M059J (cell line): ENCODE measurements around the gene TTC39B. TPM values are rescaled to one million over a fixed set of nuclear protein-coding genes. Genes with fewer than 3 reads are reported as not detected.
"Not testable (repeated sequence)": the region's sequence is repeated elsewhere in the genome, so short reads cannot be mapped to it uniquely, and the experiment has no call there.

ENCODE experiments used
- DNase-seq: peaks from one replicate; pipeline ENCODE4 v3.0.0-alpha.2; 2012; ENCODE audit warnings: low read depth
- total RNA-seq: library from RNA; depleted of rRNA; stranded (reverse); fragments of >200 nt; shearing (Covaris generic); gene quantifications from 2 replicates; pipeline ENCODE4 v1.2.3, GENCODE V29; 2014

Gene TTC39B
- total RNA-seq, 1 experiment from 2014 or later, result 7.5 TPM

DNA sequence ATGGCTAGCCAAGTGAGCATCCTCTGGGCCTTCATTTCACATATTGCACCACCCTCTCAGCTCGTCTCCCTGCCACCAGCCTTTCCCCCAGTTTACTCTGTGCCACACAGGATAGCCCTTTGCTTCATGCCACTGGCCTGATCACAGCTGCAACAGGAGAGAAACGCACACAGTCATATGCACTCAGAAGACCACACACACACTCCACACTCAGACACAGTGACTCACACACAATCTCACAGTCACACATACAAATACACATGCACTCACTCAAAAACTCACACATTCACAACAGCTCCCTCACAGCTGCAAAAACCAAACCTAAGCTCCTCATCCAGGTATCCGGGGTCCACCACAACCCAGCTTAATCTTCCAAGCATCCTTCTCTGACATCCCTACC, 38.7 kb downstream of the TTC39B start:
- no peak for DNase-seq

GRCh38 chr9:15264918-15265317, 42.1 kb downstream of the TTC39B start:
- no peak for DNase-seq

GRCh38 chr9:15262581-15262980, 44.4 kb downstream of the TTC39B start:
- DNase-seq, result no peak

GRCh38 chr9:15256426-15256825, 50.6 kb downstream of the TTC39B start:
- DNase-seq, result no peak

GRCh38 chr9:15253786-15254185, 53.2 kb downstream of the TTC39B start:
- no peak for DNase-seq

- peak; percentile 59 for DNase-seq
These were observed 53.8 kb downstream of the TTC39B start for GRCh38 chr9:15253197-15253596.

DNA sequence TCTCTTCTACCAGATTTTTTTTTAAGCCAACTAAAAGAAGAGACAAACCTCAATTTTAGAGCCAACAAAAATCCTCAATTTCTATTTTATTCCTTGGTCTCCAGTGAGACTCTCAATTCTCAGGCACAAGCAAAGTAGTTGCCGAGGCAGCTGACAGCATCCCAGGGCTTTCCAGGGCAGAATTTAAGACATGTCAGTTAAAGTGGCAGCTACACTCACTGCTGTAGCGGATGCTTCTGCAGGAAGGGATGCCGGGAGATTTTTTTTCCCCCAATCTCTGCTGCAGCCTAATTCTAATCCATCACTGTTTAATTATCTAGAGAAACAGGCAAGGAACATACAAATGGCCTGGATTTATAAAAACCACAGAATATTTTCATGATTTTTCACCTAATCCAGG, 57.0 kb downstream of the TTC39B start:
- no peak for DNase-seq

DNA sequence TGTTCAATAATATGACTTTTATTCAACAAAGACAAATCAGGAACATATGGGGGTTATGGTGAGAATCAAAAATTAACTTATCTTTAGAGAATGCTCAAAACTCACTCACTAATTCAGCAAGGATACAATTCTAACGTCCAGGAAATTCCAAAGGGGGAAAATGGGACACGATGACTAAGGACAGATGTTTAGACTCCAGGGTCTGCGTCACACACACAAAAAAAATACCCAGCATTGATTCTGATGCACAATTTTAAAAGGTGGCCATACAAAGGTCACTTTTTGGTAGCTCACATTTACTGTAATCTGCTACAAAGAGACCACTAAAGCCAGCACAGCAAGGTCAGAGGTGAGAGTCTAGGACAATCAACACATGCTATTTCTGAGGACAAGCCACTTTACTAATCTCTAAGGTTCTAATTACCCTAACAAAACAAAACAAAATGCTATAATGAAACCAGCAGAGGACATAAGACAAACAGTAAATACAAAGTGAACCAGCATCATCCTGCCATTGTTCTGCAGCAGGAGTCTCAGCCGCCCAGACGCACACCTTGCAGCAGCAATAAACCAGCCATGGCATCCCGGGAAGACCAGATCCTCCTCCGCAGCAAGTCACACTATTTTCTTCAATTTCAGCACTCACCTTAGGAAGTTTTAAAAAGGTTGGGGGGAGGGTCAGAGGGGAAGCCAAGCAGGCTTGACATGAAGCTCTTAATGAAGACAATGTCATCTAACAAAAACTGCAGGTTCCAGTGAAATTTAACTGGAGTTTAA, 57.8 kb downstream of the TTC39B start:
- DNase-seq, result peak; percentile 70

- DNase-seq, result no peak
These were observed 58.4 kb downstream of the TTC39B start for GRCh38 chr9:15248621-15249020.

- DNase-seq, result no peak
These were observed 58.9 kb downstream of the TTC39B start for GRCh38 chr9:15248081-15248480.

DNA sequence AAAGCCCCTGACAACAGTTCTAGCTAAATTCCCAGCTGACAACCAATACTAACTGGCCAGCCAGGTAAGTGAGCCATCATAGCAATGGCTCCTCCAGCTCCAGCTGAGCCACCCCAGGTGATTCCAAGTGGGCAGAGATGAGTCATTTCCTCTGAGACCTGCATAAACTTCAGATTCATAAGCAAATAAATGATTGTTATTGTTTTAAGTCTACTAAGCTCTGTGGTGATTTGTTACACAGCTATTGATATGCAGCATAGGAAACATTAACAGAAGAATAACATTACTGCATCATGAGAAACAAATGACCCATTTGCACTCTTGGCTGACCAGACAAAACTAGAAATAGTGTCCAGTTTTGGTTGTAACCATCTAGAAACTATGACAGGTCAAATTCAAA, 60.3 kb downstream of the TTC39B start:
- peak; percentile 65 for DNase-seq

DNA sequence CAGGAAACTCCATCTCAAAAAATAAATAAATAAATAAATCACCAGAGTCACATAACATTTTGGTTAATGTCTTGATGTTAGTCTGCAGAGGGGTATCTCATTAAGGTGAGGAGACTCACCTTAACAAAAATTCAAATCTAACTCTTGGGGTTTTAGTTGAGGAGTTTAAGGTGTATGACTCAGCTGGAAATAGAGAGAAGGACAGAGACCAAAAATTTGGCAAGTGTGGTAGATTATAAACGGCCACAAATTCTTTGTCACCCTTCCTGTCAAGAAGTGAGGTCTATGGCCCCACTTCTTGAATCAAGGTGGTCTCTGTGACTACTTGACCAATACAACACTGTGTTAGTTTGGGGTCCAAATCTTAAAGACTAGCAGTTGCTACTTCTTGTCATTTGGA, 60.8 kb downstream of the TTC39B start:
- DNase-seq, result peak; percentile 19

GRCh38 chr9:15244001-15244441, 63.0 kb downstream of the TTC39B start:
- peak; percentile 25 for DNase-seq

DNA sequence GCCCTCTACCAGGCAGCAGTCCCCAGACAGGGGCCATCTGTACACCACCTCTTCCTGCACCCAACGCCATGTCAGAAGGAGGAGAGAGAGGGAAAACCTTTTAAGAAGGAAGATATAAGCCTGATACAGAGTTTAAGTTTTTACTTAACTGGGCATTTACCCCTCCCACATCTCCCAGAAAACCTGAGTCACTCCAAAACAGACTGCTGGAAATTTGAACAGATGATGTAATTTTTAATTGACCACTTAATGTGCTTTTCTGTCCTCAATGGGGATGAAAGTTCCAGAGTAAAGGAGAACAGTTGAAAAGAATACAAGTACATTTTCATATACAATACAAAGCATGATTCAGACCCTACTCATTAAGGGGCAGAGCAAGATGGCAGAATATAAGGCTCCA, 63.9 kb downstream of the TTC39B start:
- peak; percentile 61 for DNase-seq

- no peak for DNase-seq
These were observed 66.1 kb downstream of the TTC39B start for GRCh38 chr9:15240927-15241326.

GRCh38 chr9:15239816-15240215, 67.2 kb downstream of the TTC39B start:
- DNase-seq, result no peak

- DNase-seq, result no peak
These were observed 68.4 kb downstream of the TTC39B start for GRCh38 chr9:15238646-15239045.

- DNase-seq, result no peak
These were observed 71.4 kb downstream of the TTC39B start for GRCh38 chr9:15235658-15236057.

DNA sequence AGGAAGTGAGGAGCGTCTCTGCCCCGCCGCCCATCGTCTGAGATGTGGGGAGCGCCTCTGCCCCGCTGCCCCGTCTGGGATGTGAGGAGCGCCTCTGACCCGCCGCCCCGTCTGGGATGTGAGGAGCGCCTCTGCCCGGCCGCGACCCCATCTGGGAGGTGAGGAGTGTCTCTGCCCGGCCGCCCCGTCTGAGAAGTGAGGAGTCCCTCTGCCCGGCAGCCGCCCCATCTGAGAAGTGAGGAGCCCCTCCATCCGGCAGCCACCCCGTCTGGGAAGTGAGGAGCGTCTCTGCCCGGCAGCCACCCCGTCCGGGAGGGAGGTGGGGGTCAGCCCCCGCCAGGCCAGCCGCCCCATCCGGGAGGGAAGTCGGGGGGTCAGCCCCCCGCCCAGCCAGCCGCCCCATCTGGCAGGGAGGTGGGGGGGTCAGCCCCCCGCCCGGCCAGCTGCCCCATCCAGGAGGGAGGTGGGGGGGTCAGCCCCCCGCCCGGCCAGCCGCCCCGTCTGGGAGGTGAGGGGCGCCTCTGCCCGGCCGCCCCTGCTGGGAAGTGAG, 73.0 kb downstream of the TTC39B start:
- not testable (repeated sequence) for DNase-seq

DNA sequence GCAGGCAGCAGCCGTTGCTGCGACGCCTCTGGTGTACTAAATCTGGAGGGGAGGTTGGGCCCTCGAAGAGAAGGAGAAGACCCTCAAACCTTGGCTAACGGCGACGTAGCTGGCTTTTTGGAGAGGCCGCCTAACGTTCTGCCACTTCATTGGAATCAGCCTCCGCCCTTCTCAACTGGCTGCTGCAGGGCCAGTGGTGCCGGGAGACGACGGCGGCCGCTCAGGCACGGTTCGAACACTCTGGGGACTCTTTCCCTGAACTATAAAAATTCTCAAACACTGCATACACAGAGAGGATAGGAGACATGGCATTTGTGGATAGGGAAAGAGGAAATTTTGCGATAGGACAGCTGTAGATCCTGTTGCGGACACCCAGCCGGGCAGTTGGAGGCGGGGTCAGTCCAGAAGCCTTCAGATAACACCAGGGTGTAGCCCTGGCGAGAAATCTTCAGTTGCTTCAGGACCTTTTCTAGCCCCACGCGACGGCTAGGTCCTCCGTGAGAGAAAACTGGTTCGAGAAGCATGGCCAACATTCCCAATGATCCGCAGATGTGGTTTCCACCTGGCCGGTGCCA, 74.2 kb downstream of the TTC39B start:
- DNase-seq, result not testable (repeated sequence)

DNA sequence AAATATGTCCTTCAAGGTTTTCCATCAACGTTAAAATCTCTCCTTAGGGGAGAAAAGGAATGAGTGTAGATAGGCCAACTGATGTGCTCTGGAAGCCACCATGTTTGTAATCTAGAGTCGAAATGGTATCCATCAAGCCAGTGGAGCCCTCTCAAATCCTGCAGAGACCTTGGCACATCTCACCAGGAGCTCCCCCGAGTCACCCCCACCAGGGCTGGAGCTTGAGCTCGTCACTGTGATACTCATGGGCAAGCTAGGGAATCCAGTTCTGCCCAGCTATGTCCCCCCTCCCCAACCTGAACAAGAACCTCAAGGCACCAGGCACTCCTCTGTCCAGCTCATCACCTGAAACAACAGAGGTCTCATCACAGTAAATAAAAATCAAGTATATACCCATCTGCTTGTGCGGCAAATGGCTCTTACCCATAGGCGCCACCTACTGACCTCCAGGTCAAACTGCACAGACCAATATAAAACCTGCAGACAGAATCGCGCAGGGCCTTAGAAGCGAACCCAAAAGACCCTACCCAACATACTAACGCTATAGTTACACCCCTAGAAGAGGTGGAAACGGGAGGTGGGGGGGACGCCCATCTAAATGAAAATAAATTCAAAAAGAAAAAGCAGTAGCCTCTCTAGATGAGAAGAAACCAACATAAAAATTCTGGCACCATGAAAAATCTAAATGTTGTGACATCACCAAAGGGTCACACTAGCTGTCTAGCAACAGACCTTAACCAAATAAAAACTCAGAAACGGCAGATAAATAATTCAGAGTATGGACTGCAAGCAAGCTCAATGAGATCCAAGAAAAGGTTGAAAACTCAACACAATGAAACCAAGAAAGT, 75.0 kb downstream of the TTC39B start:
- DNase-seq, result no peak

GRCh38 chr9:15229409-15229808, 77.6 kb downstream of the TTC39B start:
- no peak for DNase-seq
